ENCODE measurements around the gene MAN1C1.

- TF ChIP-seq CTCF (conservative IDR thresholded peaks at IDR 0.05), result no peak
- no peak for TF ChIP-seq ZFX (IDR thresholded peaks at IDR 0.05)
These were observed 44.6 kb downstream of the MAN1C1 start for GRCh38 chr1:25661043-25661815.

Data from C4-2B (cell line).